NCI-H187 treated with DMSO at 0.1 percent for 48 hours (cell line): ENCODE results near the gene NATD1.
"Not testable (repeated sequence)": the region's sequence is repeated elsewhere in the genome, so short reads cannot be mapped to it uniquely, and the experiment has no call there.

Experiments
- DNase-seq: peaks from one replicate; lab custom pipeline; 2025; lab: John Stamatoyannopoulos, UW

NATD1 gene

DNA sequence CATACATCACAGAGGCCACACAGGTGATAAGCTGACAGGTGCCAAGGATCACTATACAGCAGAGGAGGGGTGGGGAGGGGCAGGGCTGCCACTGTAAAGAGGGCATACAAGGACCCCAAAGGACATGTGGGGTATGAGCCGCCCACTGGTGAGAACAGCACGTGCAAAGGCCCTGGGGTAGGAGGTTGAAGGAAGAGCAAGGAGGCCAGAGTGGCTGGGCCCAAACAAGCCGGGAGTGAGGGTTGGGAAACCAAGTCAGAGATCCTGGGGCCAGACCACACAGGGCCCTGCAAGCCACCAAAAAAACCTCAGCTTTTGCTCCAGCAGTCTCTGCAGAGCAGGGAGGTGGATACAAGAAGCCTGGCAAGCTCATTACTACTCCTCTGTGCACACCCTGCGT is 6.5 kb downstream of the NATD1 start:
- DNase-seq: no peak

DNA sequence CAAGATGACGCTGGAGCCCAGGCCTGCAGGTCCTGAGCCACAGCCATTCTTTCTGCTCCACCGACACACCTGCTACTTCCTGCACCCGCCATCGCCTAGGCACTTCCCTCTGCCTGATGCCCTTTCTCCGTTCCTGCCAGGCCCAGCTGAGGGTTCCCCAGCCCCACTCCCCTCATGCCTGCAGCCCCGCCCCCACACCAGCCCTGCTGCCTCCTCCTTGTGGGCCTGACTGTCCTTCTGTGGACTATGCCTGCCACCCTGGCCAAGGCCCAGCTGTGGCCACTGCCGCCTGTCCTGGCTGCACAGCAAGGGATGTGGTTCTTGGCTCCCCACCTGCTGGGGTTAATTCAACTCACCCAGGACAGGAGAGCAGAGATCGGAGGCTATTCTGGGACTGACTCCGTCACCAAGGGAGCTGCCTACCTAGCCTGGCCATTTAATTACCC is 7.5 kb downstream of the NATD1 start:
- no peak for DNase-seq

DNA sequence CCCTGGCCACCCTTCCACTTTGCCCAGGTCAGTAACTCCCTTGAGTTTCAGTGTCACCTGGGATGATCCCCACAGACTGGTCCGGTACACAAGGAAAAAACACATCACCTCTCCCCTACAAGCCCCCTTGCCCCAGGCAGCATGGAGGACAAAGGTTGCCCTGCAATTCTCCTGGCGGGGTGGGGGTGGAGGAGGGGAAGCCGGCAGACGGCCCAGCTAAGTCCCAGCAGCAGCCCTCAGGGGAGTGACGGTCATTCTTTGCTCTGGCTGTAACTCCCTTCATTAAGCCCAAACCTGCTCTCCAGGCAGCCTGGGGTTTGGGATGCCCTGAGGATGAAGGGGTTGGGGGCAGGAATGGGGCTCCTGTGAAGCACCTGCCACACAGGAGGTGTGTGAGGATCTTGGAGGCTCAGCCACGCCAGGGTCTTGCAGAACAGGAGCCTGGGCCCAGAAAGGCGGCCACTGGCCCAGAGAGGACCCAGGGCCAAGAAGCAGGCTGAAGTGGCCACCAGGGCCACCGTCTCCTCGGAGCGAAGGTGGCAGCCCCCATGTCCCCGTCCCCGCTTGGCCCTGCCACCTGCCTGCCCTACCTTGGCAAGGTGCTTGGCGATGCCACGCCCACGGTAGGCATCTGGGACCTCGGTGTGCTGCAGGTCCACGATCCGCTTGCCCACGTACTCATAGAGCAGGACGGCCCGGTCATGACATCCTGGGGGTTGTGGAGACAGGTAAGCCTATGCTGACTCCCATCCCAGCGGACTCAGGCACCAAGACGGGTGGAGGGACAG is 9.5 kb downstream of the NATD1 start:
- DNase-seq: no peak

DNA sequence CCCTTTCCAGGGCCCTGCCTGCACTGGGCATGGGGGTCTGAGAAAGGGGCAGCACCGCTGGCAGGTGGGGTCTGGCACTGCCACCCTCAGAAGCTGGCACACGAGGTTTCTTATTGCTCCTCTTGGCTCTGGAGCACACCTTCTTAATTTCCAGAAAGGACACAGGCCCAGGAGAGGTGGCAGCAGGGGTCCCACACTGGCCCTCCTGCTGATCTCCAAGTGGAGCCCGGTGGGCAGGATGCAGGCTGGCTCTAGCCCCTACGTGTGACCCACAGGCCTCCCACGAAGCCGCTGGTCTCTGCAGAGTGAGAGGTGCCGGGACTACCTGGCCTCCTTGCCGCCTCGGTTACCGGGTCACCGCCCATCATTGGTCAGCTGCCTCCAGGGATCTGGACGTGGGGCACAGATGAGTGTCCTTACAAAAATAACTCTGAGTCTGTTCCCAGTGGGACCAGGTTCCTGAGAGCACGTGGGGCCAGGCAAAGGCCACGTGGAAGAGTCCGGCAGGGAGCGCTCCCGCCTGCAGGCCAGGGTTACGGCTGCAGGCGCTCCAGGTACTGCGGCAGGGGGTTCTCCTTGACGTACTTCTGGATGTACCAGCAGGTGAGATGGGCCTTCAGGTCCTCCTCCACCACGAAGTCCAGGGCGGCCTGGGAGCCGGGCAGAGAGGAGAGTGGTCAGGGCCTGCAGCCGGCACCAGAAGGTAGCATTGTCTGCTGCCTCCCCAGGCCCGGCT is 10.3 kb downstream of the NATD1 start:
- DNase-seq: no peak

DNA sequence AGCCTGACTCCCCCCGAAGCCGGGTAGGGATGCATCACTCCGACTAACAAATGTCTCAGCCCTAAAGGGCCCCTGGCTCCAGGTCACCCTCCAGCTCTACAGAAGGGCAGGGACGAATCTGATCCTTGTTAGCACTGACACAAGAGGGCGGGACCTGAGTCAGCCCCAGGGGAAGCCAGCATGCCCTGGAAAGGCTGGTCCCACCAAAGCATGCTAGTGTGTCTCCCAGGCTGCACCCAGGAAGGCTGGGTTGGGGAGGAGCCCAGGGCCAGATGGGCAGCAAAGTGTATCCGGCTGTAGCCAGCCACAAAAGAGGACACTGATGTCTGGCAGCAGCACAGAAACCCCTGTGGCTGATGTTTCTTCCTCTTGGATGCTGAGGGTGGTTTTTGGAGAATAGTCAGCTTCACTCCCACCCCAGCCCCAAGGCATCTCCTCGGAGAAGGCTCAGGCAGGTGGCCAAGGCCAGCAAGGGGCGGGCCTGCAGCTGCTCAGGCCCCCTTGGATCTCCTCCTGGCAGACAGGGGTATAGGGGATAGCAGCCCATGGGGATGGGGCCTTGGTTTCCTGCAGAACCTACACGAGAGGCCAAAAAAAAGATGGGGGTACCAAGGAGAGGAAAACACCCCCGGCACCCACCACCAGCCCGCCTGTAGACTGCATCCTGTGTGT is 11.0 kb downstream of the NATD1 start:
- DNase-seq: no peak

DNA sequence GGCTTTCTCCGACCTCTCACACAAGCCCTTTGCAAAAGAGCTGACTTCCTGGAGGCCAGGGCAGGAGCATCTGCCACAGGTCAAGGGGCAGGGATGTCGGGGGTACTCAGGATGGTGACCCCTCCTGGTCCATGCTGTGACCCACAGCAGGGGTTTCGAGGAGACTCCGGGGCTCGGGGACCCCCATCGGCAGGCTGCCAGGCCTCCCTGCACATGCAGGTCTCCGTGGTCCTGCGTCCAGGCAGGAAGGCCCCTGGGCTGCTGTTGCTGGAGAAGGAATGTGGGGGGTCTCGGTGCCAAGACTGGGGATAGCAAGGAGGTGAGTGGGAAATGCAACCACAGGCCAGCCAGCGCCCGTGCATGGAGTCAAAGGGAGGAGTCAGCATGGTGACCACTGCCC is 11.6 kb downstream of the NATD1 start:
- DNase-seq: no peak

DNA sequence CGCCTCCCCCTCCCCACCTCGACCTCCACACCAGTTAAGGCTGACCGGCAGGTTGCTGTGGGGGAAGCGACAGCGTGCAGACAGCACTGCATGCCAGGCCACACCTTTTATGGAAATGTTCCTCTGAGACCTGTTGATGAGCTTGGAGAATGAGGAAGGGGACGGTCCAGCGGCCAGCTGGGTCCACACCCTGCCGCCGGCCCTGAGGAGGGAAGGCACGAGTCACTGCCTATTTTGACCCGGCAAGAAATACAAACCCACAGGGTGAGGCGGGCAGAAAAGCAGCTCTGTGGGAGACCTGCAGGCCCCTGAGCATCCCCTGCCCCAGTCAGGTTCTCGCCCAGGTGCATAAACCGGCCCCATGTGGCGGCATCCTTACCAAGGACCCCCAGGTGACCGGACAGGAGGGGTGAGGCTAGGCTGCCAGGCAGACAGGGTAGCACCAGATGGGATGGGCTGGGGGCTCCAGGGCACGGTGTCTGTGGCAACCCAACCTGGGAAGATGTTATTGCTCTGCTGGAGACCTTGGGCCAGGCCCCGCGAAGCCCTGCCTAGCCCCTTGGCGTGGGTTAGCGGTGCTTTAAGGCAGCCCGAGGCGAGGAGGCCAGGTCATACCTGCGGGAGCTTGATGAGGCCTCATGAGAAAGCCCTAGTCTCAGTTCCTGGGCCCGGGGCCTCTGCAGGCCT is 12.7 kb downstream of the NATD1 start:
- no peak for DNase-seq

DNA sequence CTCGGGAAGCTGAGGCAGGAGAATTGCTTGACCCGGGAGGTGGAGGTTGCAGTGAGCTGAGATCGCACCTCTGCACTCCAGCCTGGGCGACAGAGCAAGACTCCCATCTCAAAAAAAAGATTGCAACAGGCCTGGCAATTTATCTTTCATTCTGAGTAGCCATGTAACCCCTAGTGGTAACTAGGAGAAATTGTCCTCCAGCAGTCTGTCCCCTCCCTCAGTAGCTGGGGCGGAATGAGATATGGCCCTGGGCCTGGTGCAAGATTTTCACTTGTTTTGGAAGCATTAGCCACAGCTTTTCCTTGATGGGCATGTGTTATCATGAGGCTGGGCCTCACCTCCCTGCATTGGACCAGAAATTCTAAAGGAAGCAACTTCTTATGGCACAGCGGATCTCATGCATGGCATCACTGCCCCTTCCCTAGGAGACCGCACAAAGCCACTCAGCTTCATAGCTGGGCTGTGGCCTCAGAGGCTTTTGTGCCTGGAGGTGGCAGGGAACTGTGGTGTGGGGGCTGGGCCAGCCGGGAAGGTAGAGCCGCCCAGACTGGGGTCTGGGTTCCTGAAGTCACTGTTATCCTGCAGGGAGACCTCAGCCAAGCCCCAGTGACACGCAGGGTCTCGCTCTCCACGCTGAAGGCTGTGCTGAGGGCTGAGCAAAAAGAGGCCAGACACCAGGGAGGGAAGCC is 13.4 kb downstream of the NATD1 start:
- DNase-seq: no peak

DNA sequence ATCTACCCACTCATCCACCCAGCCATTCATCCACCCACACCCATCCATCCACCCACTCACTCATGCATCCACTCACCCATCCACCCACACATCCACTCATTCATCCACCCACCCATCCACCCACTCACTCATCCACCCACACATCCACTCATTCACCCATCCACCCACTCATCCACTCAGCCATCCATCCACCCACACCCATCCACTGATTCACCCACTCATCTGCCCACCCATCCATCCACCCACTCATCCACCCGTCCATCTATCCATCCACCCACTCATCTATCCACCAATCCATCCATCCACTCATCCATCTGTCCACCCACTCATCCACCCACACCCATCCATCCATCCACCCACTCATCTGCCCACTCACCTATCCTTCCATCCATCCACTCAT is 17.3 kb downstream of the NATD1 start:
- no peak for DNase-seq

DNA sequence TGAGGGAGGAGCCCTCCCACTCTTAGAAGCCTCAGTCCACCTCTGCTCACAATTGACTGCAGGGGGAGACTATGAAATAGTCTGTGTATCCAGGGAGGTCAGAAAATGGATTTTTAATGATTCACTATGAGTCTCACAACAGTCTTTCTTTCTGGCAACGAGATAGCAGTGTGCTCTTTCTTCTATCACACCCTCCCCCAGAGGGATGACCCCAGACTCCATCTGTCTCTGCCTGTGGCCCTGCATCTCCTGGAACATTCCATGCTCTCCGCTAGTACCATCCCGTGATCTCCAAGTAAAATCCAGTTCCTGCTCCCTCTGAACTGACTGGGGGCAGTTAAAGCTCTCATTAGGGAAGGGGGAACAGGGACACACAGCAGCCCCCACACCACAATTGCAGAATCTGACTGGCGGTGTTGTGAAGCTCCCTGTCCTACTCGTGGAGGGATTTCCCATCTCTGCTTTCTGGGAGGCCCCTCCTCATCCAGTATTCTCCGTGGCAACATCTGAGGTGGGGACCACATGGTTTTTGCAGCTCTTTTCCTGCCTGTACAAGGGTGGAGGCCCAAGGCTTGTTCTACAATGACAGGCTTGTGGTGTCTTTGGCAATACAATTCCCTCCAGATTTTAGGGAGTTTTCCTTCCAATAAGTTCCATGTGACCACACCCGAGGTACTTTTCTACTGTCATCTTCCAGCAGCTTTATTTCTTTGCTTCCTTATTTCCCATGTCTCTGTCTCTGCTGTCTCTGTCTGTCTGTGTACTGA is 19.4 kb downstream of the NATD1 start:
- DNase-seq: no peak

DNA sequence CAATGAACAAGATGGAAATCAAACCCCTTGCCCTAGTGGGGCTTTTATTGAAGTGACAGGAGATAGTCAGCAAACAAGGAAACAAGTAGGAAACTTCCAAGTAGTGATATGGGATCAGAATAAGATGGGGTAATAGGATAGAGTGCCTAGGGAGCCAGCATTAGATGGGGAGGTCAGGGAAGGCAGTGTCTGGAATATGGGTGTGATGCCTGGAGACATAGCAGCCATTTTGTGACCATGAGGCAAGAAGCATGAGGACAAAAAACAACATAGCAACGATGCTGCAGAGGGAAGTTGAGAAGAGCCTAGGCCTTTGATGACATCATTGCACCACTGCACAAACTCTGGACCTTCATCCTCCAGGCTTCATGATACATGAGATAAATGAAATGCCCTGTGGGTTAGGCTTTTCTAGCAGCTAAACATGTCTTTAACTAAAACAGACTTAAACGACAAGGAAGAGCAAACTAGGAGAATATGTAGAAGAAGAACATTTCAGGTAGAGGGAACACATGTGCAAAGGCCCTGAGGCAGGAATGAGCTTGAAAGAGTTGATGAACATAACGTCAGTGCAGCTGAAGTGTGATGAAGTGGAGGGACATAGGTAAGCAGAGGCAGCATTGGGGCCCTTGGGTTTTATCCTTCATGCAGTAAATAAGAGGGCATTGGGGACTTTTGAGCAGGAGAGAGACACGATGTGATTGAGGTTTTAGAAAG is 21.0 kb downstream of the NATD1 start:
- DNase-seq: no peak

DNA sequence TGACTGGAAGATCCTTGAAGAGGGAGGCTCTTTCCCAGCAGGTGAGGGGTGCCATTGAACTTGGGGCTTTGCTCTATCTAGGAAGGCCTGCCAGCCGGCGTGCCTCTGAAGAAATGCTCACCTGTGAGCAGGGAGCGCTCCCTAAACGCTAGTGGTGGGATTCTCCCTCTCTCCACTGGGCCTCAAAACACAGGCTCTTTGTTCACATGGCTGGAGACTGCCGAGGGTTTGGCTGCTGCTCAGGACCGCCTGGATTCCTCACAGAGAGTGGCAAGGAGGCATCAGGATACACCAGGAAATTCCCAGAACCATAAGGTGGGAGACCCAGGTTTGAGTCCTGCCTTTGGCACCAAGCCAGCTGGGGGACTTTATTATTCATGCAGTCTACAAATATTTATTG is 21.7 kb downstream of the NATD1 start:
- DNase-seq: no peak

DNA sequence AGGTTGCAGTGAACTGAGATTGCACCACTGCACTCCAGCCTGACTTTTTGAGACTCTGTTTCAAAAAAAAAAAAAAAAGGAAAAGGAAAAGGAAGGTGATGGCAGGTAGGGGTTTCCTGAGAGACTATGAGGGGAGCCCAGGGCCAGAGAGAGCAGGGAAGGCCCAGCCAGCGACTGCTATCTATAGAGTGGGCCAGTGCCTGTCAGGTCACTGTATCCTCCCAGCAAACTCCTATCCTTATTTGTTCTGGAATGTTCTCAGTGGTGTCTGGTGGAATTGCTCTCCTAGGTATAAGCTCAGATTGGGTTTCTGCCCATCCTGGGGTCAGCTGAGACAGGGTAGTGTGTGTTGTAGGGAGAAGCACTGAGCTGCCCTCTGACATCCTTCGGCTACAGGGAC is 24.4 kb downstream of the NATD1 start:
- DNase-seq: no peak

DNA sequence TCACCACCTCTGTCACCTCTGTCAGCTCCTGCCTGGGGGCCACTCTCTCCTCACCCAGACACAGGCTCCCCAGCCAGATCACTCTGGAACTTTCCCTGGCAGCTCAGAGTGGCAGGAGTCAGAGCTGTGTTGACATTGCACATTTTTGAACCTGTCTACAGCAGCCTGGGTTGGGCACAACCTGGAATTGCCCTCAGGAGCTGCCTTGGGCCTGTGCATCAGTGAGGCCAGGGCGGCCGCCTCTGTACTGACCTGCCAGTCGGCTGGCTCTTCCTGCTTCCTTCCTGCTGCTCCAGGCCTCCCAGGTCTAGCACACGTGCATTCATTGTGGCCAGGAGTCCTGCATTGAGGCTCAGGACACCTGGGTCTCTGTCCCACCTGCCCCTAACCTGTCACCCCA is 25.1 kb downstream of the NATD1 start:
- DNase-seq: no peak

DNA sequence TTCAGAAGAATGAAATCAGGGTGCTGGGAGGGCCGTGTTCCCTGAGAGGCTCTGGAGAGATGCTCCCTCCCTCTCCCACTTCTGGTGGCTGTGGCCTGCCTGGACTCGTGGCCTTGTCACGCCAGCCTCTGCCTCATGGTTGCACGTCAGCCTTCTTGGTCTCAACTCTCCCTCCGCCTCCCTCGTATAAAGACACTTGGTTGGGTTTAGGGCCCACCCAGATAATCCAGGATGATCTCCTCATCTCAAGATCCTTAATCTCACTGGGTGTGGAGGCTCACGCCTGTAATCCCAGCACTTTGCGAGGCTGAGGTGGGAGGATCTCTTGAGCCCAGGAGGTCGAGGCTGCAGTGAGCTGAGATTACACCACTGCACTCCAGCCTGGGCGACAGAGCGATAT is 25.9 kb downstream of the NATD1 start:
- not testable (repeated sequence) for DNase-seq

DNA sequence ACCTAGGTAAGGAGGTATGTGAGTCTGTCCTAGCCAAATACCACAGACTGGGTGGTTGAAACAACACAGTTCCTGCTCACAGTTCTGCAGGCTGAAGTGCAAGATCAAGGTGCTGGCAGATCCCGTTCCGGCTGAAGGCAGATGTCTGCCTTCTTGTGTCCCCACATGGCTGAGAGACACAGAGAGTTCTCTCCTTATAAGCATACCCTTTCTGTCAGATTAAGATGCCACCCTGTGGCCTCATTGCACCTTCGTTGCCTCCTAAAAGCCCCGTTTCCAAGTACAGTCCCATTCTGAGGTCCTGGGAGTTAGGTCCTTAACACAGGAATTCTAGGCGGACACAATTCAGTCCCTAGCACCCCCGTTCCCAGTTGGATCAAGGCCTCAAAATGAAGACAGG is 30.1 kb downstream of the NATD1 start:
- no peak for DNase-seq

DNA sequence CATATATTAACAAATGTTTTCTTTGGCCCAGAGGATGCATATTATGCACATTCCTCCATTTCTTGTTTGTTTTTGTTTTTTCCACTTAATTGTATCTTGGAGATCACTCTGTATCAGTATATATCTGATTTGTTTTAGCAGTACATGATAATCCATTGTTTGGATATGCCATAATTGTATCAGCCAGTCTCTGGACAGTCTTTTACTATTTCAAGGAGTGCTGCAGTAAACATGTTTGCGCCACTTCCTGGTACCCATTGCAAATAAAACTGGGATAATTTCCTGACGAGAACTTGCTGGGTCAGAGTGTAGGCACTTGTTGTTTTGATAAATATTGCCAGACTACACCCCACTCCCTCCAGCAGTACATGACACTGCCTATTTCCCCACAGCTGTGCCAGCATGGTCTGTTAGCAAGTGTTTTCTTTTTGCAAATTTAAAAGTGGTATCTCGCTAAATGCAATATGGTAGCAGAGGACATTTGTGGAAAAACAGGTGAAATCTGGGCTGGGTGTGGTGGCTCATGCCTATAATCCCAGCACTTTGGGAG is 34.3 kb downstream of the NATD1 start:
- no peak for DNase-seq

DNA sequence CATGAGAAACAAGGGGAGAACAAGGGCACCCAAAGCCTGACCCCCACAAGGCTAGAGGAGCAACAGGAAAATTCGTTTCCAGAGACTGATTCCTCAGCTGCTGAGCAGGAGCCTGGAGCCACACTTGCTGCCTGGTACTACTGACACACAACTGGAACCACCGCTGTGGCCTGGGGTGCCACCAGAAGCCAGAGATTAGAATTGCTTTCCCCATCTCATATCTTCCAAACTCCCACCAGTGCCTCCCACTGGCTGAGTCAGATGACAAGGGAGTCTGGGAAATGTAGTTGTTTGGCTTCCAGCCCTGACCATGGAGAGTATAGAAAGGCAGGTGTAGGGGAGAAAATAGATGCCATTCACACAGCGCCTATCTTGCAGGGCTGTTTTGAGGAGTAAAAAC is 35.1 kb downstream of the NATD1 start:
- no peak for DNase-seq

DNA sequence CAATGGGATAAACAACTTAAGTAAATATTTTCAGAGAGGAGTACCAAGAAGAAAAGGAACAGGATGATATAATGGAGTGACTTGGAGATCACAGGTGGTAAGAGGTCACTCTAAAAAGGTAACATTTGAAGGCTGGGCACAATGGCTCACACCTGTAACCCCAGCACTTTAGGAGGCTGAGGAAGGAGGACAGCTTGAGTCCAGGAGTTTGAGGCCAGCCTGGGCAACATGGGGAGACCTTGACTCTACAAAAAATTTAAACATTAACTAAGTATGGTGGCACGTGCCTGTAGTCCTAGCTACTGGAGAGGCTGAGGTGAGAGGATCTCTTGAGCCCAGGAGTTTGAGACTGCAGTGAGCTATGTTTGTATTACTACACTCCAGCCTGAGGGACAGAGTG is 35.9 kb downstream of the NATD1 start:
- no peak for DNase-seq

DNA sequence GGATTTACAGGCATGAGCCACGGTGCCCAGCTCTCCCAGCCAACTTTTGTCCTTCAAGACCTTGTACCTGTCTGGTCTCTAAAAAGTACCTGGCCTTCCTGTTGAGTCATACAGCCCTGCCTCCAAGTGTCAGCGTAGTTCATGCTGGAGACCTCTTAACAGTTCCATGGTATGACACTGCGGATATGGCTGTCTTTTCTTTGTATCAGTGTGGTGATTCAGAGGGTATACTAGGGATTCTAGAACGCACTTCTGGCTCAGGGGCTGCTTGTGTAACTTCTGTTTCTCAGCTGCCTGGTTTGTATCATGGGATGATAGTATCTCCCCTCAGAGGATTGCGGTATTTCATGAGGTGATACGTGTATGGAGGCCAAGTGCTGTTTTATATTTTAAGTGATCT is 37.3 kb downstream of the NATD1 start:
- no peak for DNase-seq
